Lower leg skin (tissue), 4 donors: ENCODE data around the gene SEMA7A. TPM values are rescaled to one million over a fixed set of nuclear protein-coding genes. Genes with fewer than 3 reads are reported as not detected.
A peak's percentile ranks its signal among the peaks of the same experiment; 100 is the strongest.

Experiments
- DNase-seq, 2 donors: peaks; one replicate each; pipeline ENCODE4 v3.0.0-alpha.2; 2019; ENCODE audit warnings: low spot score in 2 of 2
- H3K4me3 ChIP-seq: fragments of 200-600 bp; sonication (generic); 2 replicates; pipeline ENCODE4 v1.5.1; 2017; ENCODE audit warnings: mild to moderate bottlenecking, low read depth; ENCODE audit not compliant: poor library complexity, severe bottlenecking
- CTCF ChIP-seq, 3 donors: fragments of 450-650 bp; IDR thresholded peaks; one replicate each; pipeline ENCODE4 v1.5.1; 2016; ENCODE audit warnings: antibody characterized with exemption in 3 of 3, mild to moderate bottlenecking in 3 of 3, moderate library complexity in 2 of 3
- POLR2A ChIP-seq, 2 donors: fragments of 450-650 bp; IDR thresholded peaks; one replicate each; pipeline ENCODE4 v1.6.1; 2016 to 2017; ENCODE audit warnings: antibody characterized with exemption in 2 of 2, mild to moderate bottlenecking in 1 of 2, moderate library complexity in 1 of 2
- WGBS, 2 donors: methylation state at CpG; one replicate each; pipeline ENCODE4 v1.1.5; 2018; 5-methylcytosine and 5-hydroxymethylcytosine counted together
- intact Hi-C: fragments of 100-400 bp; cut with DNase I; formaldehyde crosslinking; loops from one replicate; pipeline ENCODE4 v1.15.0; 2023; ENCODE audit warnings: low total_unique reads
- total RNA-seq, 4 donors: library from RNA; depleted of rRNA; stranded (reverse); fragments of >200 nt; gene quantifications; one replicate each; pipeline ENCODE4 v1.1.0, GENCODE V29; 2016

SEMA7A gene
- total RNA-seq, 4 donors from 2014 or later = 16.7 to 30.5 (median 20.5) TPM

DNA sequence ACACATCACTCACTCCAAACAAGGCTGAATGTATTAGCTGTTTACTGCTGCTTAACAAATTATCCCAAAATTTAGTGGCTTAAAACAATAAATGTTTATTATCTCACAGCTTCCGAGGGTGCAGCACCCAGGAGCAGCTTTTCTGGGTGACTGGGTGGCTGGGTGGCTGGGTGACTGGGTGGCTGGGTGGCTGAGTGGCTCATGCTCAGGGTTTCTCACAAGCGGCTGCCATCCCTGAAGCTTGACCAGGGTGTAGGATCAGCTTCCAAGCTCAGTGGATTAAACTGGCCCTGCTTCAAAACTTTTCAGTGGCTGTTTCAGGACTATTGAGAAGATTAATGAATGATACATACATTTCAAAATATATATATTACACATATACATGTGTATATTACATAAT lies 64.0 kb downstream of the SEMA7A start:
- no peak for TF ChIP-seq POLR2A (IDR thresholded peaks at IDR 0.05)
- no peak for TF ChIP-seq CTCF (IDR thresholded peaks at IDR 0.05)
- H3K4me3 ChIP-seq = no peak overlapping the region
- intact Hi-C loops = loop anchor here (5.0 to 10.0 kb wide), 2 partner anchors 125 to 263 kb away; no protein-coding TSS in a partner anchor
- peak in 1 of 2 donors; percentile 48 for DNase-seq
- WGBS, 2 donors = 86 to 90% methylated on average over 2 of the region's 2 CpGs

DNA sequence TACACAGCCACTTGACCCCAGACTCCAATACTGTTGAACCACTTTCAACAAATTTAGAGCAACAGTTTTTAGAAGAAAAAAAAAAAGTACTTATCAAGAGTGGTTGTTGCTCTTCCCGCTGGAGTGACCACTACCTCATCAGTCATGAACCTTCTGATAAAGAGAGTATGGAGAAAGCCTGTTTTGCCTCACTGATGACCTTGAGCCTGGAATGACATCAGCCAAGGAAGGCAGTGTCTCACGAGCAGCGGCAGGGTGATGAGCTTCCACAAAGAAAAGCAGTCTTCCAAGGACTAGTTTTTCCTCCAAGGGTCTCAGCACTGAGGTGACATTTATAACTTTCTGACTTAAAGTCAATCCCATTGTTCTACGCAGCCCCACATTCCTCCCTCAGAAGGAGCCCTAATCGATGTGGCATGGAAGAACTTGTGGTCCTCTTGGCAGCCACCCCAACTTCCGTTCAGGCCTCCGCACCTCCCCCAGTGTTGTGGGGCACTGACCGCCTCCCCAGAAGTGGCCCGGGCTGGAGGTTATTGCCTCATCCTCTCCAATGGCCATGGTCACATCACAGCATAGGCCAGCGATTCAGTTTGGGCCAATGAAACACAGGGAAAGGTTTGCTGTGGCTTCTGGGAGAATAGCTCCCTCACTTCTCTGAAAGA lies 64.5 kb downstream of the SEMA7A start:
- 70 to 75% methylated on average over 10 of the region's 10 CpGs for WGBS, 2 donors
- no peak overlapping the region for H3K4me3 ChIP-seq
- intact Hi-C loops = no loop called here
- peak in 1 of 2 donors; percentile 37 for DNase-seq
- no peak for TF ChIP-seq POLR2A (IDR thresholded peaks at IDR 0.05)
- no peak for TF ChIP-seq CTCF (IDR thresholded peaks at IDR 0.05)

- intact Hi-C loops = no loop called here
- DNase-seq = peak in 1 of 2 donors; percentile 40
- 91 to 92% methylated on average over 3 of the region's 3 CpGs for WGBS, 2 donors
- H3K4me3 ChIP-seq = no peak overlapping the region
- no peak for TF ChIP-seq CTCF (IDR thresholded peaks at IDR 0.05)
- no peak for TF ChIP-seq POLR2A (IDR thresholded peaks at IDR 0.05)
Measured at GRCh38 chr15:74368121-74368520, 65.6 kb downstream of the SEMA7A start.

DNA sequence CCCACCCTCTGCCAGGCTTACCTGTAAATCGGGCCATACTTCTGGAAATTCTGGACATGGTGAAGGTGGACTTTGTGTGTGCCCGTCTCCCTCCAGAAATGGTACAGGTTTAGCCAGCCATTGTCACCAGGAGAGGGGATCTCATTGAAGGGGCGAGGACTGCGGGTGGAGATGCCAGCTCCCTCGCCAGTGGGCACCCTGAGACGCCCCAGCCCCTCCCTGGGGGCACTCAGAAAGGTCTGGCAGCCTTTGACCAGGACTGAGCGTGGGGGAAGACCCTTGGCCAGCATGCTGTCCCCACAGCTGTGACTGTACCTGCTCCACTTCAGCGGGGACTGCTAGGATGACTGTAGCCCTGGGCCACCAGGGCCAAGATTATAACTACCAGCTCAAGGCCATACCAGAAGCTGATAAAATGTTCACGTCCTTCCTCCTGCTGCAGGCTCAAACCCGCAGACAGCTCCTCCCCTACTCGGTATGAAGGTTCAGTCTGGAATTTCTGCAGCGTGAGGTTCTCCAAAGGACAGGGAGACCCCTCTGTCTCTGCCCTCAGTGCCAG lies 66.4 kb downstream of the SEMA7A start, which contains the start of gene CYP11A1:
CYP11A1 (minus strand) TSS at position 351 of the 559 bp plus-strand sequence; CDS start at position 290, 61 bp downstream.
- H3K4me3 ChIP-seq = no peak within 1 kb of the TSS
- 74 to 81% methylated on average over 11 to 12 of the region's 12 CpGs for WGBS, 2 donors
- intact Hi-C loops = no loop called here
- peak in 1 of 2 donors; percentile 45 for DNase-seq
- no peak for TF ChIP-seq POLR2A (IDR thresholded peaks at IDR 0.05)
- TF ChIP-seq CTCF (IDR thresholded peaks at IDR 0.05) = no peak

GRCh38 chr15:74365598-74366445 lies 67.9 kb downstream of the SEMA7A start:
- DNase-seq = peak in 1 of 2 donors; percentile 88
- WGBS, 2 donors = 7 to 10% methylated on average over 59 to 65 of the region's 75 CpGs
- TF ChIP-seq POLR2A (IDR thresholded peaks at IDR 0.05) = no peak
- TF ChIP-seq CTCF (IDR thresholded peaks at IDR 0.05) = no peak
- H3K4me3 ChIP-seq = peak overlapping the region; percentile 21
- intact Hi-C loops = no loop called here
